Liver (tissue), 9 donors: ENCODE measurements around the gene EFCAB12. TPM values are rescaled to one million over a fixed set of nuclear protein-coding genes. Genes with fewer than 3 reads are reported as not detected.
"Not testable (repeated sequence)": the region's sequence is repeated elsewhere in the genome, so short reads cannot be mapped to it uniquely, and the experiment has no call there.

ENCODE experiments used
- DNase-seq: peaks from one replicate; pipeline ENCODE4 v3.0.0-alpha.2; 2017; ENCODE audit warnings: low spot score
- H3K27ac ChIP-seq, 2 donors: one replicate each; pipeline ENCODE4 v1.7.0; 2013; ENCODE audit warnings: inconsistent platforms in 2 of 2, low read length in 2 of 2, control low read depth in 1 of 2, low read depth in 1 of 2, mild to moderate bottlenecking in 1 of 2
- H3K27me3 ChIP-seq, 4 donors: one replicate each; pipeline versions ENCODE4 v1.6.1 to v1.7.0; 2013; ENCODE audit warnings: low read length in 3 of 4, inconsistent platforms in 1 of 4, mild to moderate bottlenecking in 1 of 4, moderate library complexity in 1 of 4; ENCODE audit not compliant: control insufficient read depth in 4 of 4, insufficient read depth in 4 of 4
- H3K36me3 ChIP-seq, 4 donors: one replicate each; pipeline versions ENCODE4 v1.6.1 to v1.7.0; 2013; ENCODE audit warnings: low read length in 3 of 4, mild to moderate bottlenecking in 3 of 4, low read depth in 1 of 4, moderate library complexity in 1 of 4; ENCODE audit not compliant: control insufficient read depth in 4 of 4, insufficient read depth in 3 of 4
- H3K4me1 ChIP-seq, 4 donors: one replicate each; pipeline versions ENCODE4 v1.6.1 to v1.7.0; 2013; ENCODE audit warnings: low read length in 3 of 4, mild to moderate bottlenecking in 3 of 4, moderate library complexity in 1 of 4; ENCODE audit not compliant: control insufficient read depth in 4 of 4, insufficient read depth in 4 of 4
- H3K4me3 ChIP-seq, 3 donors: one replicate each; pipeline versions ENCODE4 v1.6.1 to v1.7.0; 2013; ENCODE audit warnings: low read length in 3 of 3, control low read depth in 1 of 3, low read depth in 1 of 3, mild to moderate bottlenecking in 1 of 3
- H3K9ac ChIP-seq, 2 donors: one replicate each; pipeline ENCODE4 v1.7.0; 2013; ENCODE audit warnings: low read length in 2 of 2, mild to moderate bottlenecking in 2 of 2, moderate library complexity in 2 of 2, control low read depth in 1 of 2, low read depth in 1 of 2
- H3K9me3 ChIP-seq, 4 donors: one replicate each; pipeline versions ENCODE4 v1.6.1 to v1.7.0; 2013; ENCODE audit warnings: low read length in 3 of 4; ENCODE audit not compliant: control insufficient read depth in 4 of 4
- ATF3 ChIP-seq: IDR thresholded peaks from 2 replicates; pipeline ENCODE4 v1.6.1; 2016; ENCODE audit warnings: antibody characterized with exemption
- CTCF ChIP-seq: fragments of 150-350 bp; IDR thresholded peaks from 2 replicates; pipeline ENCODE4 v1.5.1; 2017; ENCODE audit warnings: improper control_type of control experiment, low read depth, low read length; ENCODE audit not compliant: missing input control
- EGR1 ChIP-seq, 2 donors: IDR thresholded peaks; 2 replicates each; pipeline ENCODE4 v1.6.1; 2016 to 2018; ENCODE audit warnings: antibody characterized with exemption in 2 of 2, low read depth in 2 of 2
- FOXA2 ChIP-seq: IDR thresholded peaks from 2 replicates; pipeline ENCODE4 v1.6.1; 2016; ENCODE audit warnings: antibody characterized with exemption
- HNF4A ChIP-seq, 2 donors: conservative IDR thresholded peaks; 2 replicates each; pipeline ENCODE4 v1.6.1; 2016; ENCODE audit warnings: antibody characterized with exemption in 2 of 2, mild to moderate bottlenecking in 2 of 2
- JUND ChIP-seq, 2 donors: IDR thresholded peaks; 2 replicates each; pipeline ENCODE4 v1.6.1; 2016; ENCODE audit warnings: antibody characterized with exemption in 2 of 2
- NR2F2 ChIP-seq: IDR thresholded peaks from 2 replicates; pipeline ENCODE4 v1.6.1; 2016; ENCODE audit warnings: antibody characterized with exemption
- RAD21 ChIP-seq, 2 donors: IDR thresholded peaks; 2 replicates each; pipeline ENCODE4 v1.6.1; 2016; ENCODE audit warnings: antibody characterized with exemption in 2 of 2, mild to moderate bottlenecking in 2 of 2
- REST ChIP-seq: IDR thresholded peaks from 2 replicates; pipeline ENCODE4 v1.6.1; 2016; ENCODE audit warnings: antibody characterized with exemption, mild to moderate bottlenecking
- SP1 ChIP-seq: IDR thresholded peaks from 2 replicates; pipeline ENCODE4 v1.6.1; 2018; ENCODE audit warnings: antibody characterized with exemption, mild to moderate bottlenecking
- TAF1 ChIP-seq: conservative IDR thresholded peaks from 2 replicates; pipeline ENCODE4 v1.6.1; 2016; ENCODE audit warnings: antibody characterized with exemption, mild to moderate bottlenecking
- YY1 ChIP-seq: IDR thresholded peaks from 2 replicates; pipeline ENCODE4 v1.6.1; 2016; ENCODE audit warnings: antibody characterized with exemption, mild to moderate bottlenecking
- ZBTB33 ChIP-seq: IDR thresholded peaks from 2 replicates; pipeline ENCODE4 v1.6.1; 2016; ENCODE audit warnings: antibody characterized with exemption
- WGBS: extraction: QIAGEN DNeasy Blood & Tissue Kit; methylation state at CpG from one replicate; pipeline ENCODE4 v1.1.7; 2013; 5-methylcytosine and 5-hydroxymethylcytosine counted together
- polyA plus RNA-seq, 2 donors: library from polyadenylated mRNA; stranded (reverse) in 1 of 2; unstranded in 1 of 2; fragments of 200-250 nt in 1 of 2; fragments of >200 nt in 1 of 2; fragmentation: Nextera tagmentation in 1 of 2; extraction: Ambion mirVana in 1 of 2; gene quantifications; one replicate each; pipeline versions ENCODE4 v1.2.1 to v1.2.3, GENCODE V29; 2013 to 2015
- total RNA-seq, 2 donors: library from RNA; depleted of rRNA; stranded (reverse); fragments of >200 nt; gene quantifications; one replicate each; pipeline ENCODE4 v1.2.3, GENCODE V29; 2014
- donor health status: healthy.
- donor health status: healthy.
- donor health status: healthy.
- donor health status: healthy.
- donor health status: healthy.

EFCAB12 gene
- total and polyA plus RNA-seq, 4 donors = 0.37 to 2.4 (median 0.65) TPM

DNA sequence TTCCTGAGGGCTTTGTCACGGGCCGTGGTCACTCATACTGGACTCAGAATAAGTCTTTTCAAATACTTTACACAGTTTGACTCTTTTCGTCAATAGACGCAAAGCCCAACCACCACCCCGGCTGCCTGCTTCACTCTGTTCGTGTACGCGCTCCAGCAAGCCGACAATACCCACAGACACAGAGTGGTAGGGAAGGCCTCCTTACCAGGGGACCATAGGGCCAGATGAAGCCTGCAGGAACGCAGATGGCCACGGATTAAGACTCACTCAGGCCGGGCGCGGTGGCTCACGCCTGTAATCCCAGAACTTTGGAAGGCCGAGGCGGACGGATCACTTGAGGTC lies 29.7 kb downstream of the EFCAB12 start:
- TF ChIP-seq ZBTB33 = no peak
- no peak for TF ChIP-seq FOXA2
- TF ChIP-seq ATF3 = no peak
- no peak for TF ChIP-seq EGR1 (IDR thresholded peaks at IDR 0.05; ENCODE audit: low read depth in 2 of 2)
- TF ChIP-seq RAD21 (IDR thresholded peaks at IDR 0.05) = no peak
- TF ChIP-seq SP1 = no peak
- TF ChIP-seq HNF4A (conservative IDR thresholded peaks at IDR 0.05) = no peak
- TF ChIP-seq YY1 = no peak
- no peak for TF ChIP-seq JUND (IDR thresholded peaks at IDR 0.05)
- no peak for TF ChIP-seq TAF1
- TF ChIP-seq REST = no peak
- H3K4me1 ChIP-seq = peaks cover 5 to 29% (median 22%) of the 10 kb centered on the region in 4 donors
- peak; percentile 57 for DNase-seq
- peak overlapping the region; percentile 81 to 83 for H3K27ac ChIP-seq
- H3K4me3 ChIP-seq = peak overlapping the region; percentile 33 to 82 (median 51)
- H3K9me3 ChIP-seq = no peaks in the 10 kb centered on the region
- H3K9ac ChIP-seq = peak overlapping the region; percentile 58 to 93
- H3K27me3 ChIP-seq = no peaks in the 10 kb centered on the region
- WGBS = under 1% methylated on average over 18 of the region's 18 CpGs
- peaks cover 0 to 2% (median 0%) of the 10 kb centered on the region in 4 donors for H3K36me3 ChIP-seq

DNA sequence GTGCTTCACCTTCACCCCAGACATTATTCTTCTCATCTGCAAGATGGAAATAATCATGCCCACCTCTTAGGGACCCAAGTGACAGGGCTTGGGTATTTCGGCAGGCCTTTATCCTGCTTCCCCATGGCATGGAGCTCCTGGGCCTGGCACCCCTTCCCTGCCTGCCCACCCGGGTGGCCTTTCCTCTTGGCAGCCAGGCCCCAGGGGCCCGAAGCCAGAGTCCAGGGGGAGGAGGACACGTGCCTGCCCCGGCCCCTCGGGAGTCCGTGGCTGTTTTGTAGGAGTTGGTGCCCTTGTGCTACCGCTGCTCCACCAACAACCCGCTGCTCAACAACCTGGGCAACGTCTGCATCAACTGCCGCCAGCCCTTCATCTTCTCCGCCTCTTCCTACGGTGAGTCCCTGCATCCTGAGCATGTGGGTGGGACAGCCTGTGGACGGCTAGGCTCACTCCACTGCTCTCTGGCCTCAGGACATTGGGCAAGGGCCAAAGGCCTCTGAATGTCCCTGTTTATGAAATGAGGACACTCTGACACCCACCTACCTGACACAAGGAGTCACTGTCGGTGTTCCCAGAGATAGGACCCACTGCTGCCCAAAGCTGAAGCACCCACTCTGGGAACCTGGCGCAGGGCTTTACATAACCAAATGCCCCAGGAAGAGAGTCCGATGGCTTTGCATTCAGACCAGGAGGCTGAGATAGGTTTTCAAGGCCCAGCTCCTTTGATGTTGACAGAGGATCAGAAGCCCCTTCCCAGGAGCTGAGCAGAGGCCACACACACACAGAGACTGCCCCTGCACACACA lies 34.5 kb downstream of the EFCAB12 start:
- not testable (repeated sequence) for H3K27me3 ChIP-seq, H3K27ac ChIP-seq, H3K9me3 ChIP-seq, H3K9ac ChIP-seq, H3K4me3 ChIP-seq
- peaks cover 1 to 32% (median 15%) of the 10 kb centered on the region in 4 donors for H3K36me3 ChIP-seq
- peak; percentile 34 to 42 for TF ChIP-seq HNF4A (conservative IDR thresholded peaks at IDR 0.05)
- whole genome bisulfite sequencing = 84% methylated on average over 14 of the region's 17 CpGs
- peaks cover 5 to 22% (median 19%) of the 10 kb centered on the region in 4 donors for H3K4me1 ChIP-seq
- peak; percentile 44 for DNase-seq

DNA sequence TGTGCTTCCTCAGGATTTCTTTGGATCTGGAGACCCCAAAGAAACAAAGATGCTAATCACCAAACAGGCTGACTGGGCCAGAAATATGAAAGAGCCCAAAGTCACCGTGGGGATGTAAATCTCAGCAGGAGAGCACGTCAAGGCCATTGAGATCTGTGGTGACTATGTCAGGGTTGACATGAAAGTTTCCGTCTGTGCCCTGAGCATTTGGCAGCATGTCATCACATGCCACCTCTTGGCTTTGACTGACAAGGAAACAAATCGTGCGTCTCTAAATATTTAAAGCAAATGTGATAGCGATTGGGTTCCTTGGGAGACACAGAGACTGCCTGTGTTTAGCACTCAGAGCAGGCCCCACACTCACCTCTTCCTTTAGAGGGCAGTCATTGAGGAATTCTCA lies 35.2 kb downstream of the EFCAB12 start:
- H3K9ac ChIP-seq = no peak overlapping the region
- peaks cover 5 to 17% (median 14%) of the 10 kb centered on the region in 4 donors for H3K4me1 ChIP-seq
- H3K4me3 ChIP-seq = no peak overlapping the region
- TF ChIP-seq NR2F2 (no peak), SP1 (no peak), ZBTB33 (no peak), TAF1 (no peak), CTCF (no peak)
- no peaks in the 10 kb centered on the region for H3K9me3 ChIP-seq
- 85% methylated on average over 6 of the region's 6 CpGs for WGBS
- H3K27me3 ChIP-seq = no peaks in the 10 kb centered on the region
- no peak overlapping the region for H3K27ac ChIP-seq
- no peak for DNase-seq
- H3K36me3 ChIP-seq = peaks cover 1 to 32% (median 15%) of the 10 kb centered on the region in 4 donors
